Keratinocyte (primary cell): ENCODE data around the gene ACYP1. TPM values are rescaled to one million over a fixed set of nuclear protein-coding genes. Genes with fewer than 3 reads are reported as not detected.

ENCODE experiments used
- DNase-seq: peaks from one replicate; pipeline ENCODE4 v3.0.0-alpha.2; 2011; ENCODE audit warnings: low read depth, missing footprints, low spot score
- FAIRE-seq: peaks from 2 replicates; lab custom pipeline; 2011; peaks lifted over from hg19 to GRCh38; lab: Jason Lieb, UNC
- H2AFZ ChIP-seq: 2 replicates; pipeline ENCODE4 v1.6.0; 2012; ENCODE audit warnings: low read length, control low read depth, inconsistent platforms; ENCODE audit not compliant: control insufficient read depth
- H3K27ac ChIP-seq: 2 replicates; pipeline ENCODE4 v1.5.1; 2011; ENCODE audit warnings: low read length; ENCODE audit not compliant: control insufficient read depth, insufficient read depth
- H3K27me3 ChIP-seq: 3 replicates; pipeline ENCODE4 v1.6.0; 2011; ENCODE audit warnings: low read length; ENCODE audit not compliant: control insufficient read depth, insufficient read depth; ENCODE audit errors: extremely low read depth
- H3K36me3 ChIP-seq, 2 experiments: 2 replicates in 1 of 2; 3 replicates in 1 of 2; pipeline ENCODE4 v1.5.1; 2011; ENCODE audit warnings: low read length in 2 of 2, mild to moderate bottlenecking in 1 of 2; ENCODE audit not compliant: control insufficient read depth in 2 of 2, insufficient read depth in 2 of 2; ENCODE audit errors: extremely low read depth in 1 of 2
- H3K4me1 ChIP-seq: 3 replicates; pipeline ENCODE4 v1.5.1; 2011; ENCODE audit warnings: low read length; ENCODE audit not compliant: control insufficient read depth, insufficient read depth; ENCODE audit errors: extremely low read depth
- H3K4me2 ChIP-seq: 3 replicates; pipeline ENCODE4 v1.6.0; 2011; ENCODE audit warnings: low read depth, low read length; ENCODE audit not compliant: control insufficient read depth, insufficient read depth; ENCODE audit errors: extremely low read depth
- H3K4me3 ChIP-seq, 3 experiments: fragments of 200-600 bp in 1 of 3; sonication (generic) in 1 of 3; 2 replicates in 2 of 3; 3 replicates in 1 of 3; pipeline ENCODE4 v1.5.1; 2011 to 2016; ENCODE audit warnings: low read length in 3 of 3, mild to moderate bottlenecking in 3 of 3, control low read depth in 2 of 3, inconsistent platforms in 1 of 3, low read depth in 1 of 3, mixed read lengths in 1 of 3, mixed run types in 1 of 3, moderate library complexity in 1 of 3; ENCODE audit not compliant: control insufficient read depth in 2 of 3, insufficient read depth in 2 of 3; ENCODE audit errors: extremely low read depth in 1 of 3
- H3K79me2 ChIP-seq: 2 replicates; pipeline ENCODE4 v1.6.0; 2012; ENCODE audit warnings: low read length; ENCODE audit not compliant: control insufficient read depth, insufficient read depth
- H3K9ac ChIP-seq: 3 replicates; pipeline ENCODE4 v1.6.0; 2011; ENCODE audit warnings: low read length; ENCODE audit not compliant: control insufficient read depth, insufficient read depth; ENCODE audit errors: extremely low read depth
- H3K9me1 ChIP-seq: 3 replicates; pipeline ENCODE4 v1.6.0; 2011; ENCODE audit warnings: low read length; ENCODE audit not compliant: control insufficient read depth, insufficient read depth; ENCODE audit errors: extremely low read depth
- H3K9me3 ChIP-seq: 2 replicates; pipeline ENCODE4 v1.5.1; 2012; ENCODE audit warnings: low read depth, low read length; ENCODE audit not compliant: control insufficient read depth
- H4K20me1 ChIP-seq: 3 replicates; pipeline ENCODE4 v1.6.0; 2011; ENCODE audit warnings: low read length; ENCODE audit not compliant: control insufficient read depth, insufficient read depth; ENCODE audit errors: extremely low read depth
- CTCF ChIP-seq, 3 experiments: IDR thresholded peaks in 1 of 3; conservative IDR thresholded peaks in 1 of 3; optimal IDR thresholded peaks in 1 of 3; 2 replicates in 2 of 3; 3 replicates in 1 of 3; pipeline versions ENCODE3 to v1.5.1; 2011; ENCODE audit warnings: low read length in 3 of 3, mild to moderate bottlenecking in 3 of 3, moderate library complexity in 2 of 3, control low read depth in 1 of 3, inconsistent platforms in 1 of 3; ENCODE audit not compliant: insufficient read depth in 2 of 3; ENCODE audit errors: extremely low read depth in 1 of 3
- EZH2 ChIP-seq: IDR thresholded peaks from one replicate; pipeline ENCODE4 v1.6.1; 2012; ENCODE audit warnings: inconsistent platforms, mild to moderate bottlenecking, low read length, moderate library complexity
- dilution Hi-C: fragments of 300-500 bp; cut with MboI; formaldehyde crosslinking; loops from one replicate; pipeline ENCODE4 v1.7.0; 2020; ENCODE audit warnings: low sequenced_read_pairs; ENCODE audit not compliant: extremely low pct_ligation_motif_present
- polyA plus RNA-seq, 5 experiments: library from polyadenylated mRNA; depleted of rRNA in 3 of 5; stranded (reverse) in 3 of 5; stranded (forward) in 1 of 5; unstranded in 1 of 5; fragments of >200 nt; gene quantifications; 1 replicate in 1 of 5; 2 replicates in 3 of 5; 3 replicates in 1 of 5; pipeline versions ENCODE4 v1.2.1 to v1.2.3, GENCODE V29; 2011 to 2012; ENCODE audit warnings: missing spikeins in 2 of 5, low read depth in 1 of 5, low replicate concordance in 1 of 5

Gene ACYP1
- polyA plus RNA-seq, 1 donor (not counting 4 experiments of a cell fraction or from before 2014, with no cell fraction given) = 32.9 TPM

DNA sequence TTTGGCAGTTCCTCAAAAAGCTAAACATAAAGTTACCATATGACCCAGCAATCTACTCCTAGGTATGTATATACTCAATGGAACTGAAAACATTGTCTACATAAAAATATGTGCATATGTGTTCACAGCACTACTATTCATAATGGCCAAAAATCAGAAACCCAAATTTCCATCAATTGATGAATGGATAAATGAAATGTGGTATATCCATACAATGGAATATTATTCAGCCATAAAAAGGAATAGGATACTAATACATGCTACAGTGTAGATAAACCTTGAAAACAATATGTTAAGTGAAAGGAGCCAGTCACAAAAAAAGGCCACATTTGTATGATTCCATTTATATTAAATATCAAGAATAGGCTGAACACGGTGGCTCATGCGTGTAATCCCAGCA lies 3.4 kb downstream of the ACYP1 start:
- DNase-seq = no peak

DNA sequence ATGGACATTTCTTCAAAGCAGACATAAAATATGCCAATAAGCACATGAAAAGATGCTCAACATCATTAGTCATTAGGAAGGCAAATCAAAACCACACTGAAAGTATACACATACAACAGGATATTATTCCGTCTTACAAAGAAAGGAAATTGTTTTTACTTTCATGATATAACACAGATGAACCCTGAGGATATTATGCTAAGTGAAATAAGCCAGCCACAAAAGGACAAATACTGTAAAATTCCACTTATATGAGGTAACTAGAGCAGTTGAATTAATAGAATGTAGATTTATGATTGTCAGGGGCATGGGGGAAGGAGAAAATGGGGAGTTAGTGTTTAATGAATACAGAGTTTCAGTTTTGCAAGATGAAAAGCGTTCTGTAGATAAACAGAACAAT lies 4.2 kb downstream of the ACYP1 start:
- no peak for FAIRE-seq
- Histone ChIP-seq H4K20me1 (no peaks in the 10 kb centered on the region), H3K9me3 (no peaks in the 10 kb centered on the region), H3K9me1 (no peaks in the 10 kb centered on the region), H2AFZ (no peak overlapping the region), H3K9ac (no peak overlapping the region), H3K4me2 (no peak overlapping the region), H3K27ac (no peak overlapping the region), H3K4me1 (peaks cover 18% of the 10 kb centered on the region), H3K27me3 (no peaks in the 10 kb centered on the region), H3K36me3 (peaks cover 0 to 4% of the 10 kb centered on the region in 2 experiments), H3K4me3 (no peak overlapping the region), H3K79me2 (peaks cover 4% of the 10 kb centered on the region)
- dilution Hi-C loops = no loop called here
- TF ChIP-seq EZH2 = no peak
- TF ChIP-seq CTCF (optimal IDR thresholded peaks at IDR 0.05 in 1 of 3, IDR thresholded peaks at IDR 0.05 in 1 of 3, conservative IDR thresholded peaks at IDR 0.05 in 1 of 3; ENCODE audit: extremely low read depth in 1 of 3, insufficient read depth in 2 of 3, low read length in 3 of 3) = no peak
- no peak for DNase-seq

More for the DNA sequence above, 3.4 kb downstream of the ACYP1 start:
- Histone ChIP-seq H3K79me2 (peaks cover 4% of the 10 kb centered on the region), H3K9me3 (no peaks in the 10 kb centered on the region), H3K4me2 (no peak overlapping the region), H4K20me1 (no peaks in the 10 kb centered on the region), H2AFZ (no peak overlapping the region), H3K36me3 (peaks cover 0 to 4% of the 10 kb centered on the region in 2 experiments), H3K27ac (no peak overlapping the region), H3K27me3 (no peaks in the 10 kb centered on the region), H3K4me3 (no peak overlapping the region), H3K9me1 (no peaks in the 10 kb centered on the region), H3K9ac (no peak overlapping the region), H3K4me1 (peaks cover 18% of the 10 kb centered on the region)
- FAIRE-seq = no peak
- no peak for TF ChIP-seq EZH2
- no peak for TF ChIP-seq CTCF (optimal IDR thresholded peaks at IDR 0.05 in 1 of 3, IDR thresholded peaks at IDR 0.05 in 1 of 3, conservative IDR thresholded peaks at IDR 0.05 in 1 of 3; ENCODE audit: extremely low read depth in 1 of 3, insufficient read depth in 2 of 3, low read length in 3 of 3)
- dilution Hi-C loops = no loop called here
